ENCODE results near the gene CALM3. TPM values are rescaled to one million over a fixed set of nuclear protein-coding genes. Genes with fewer than 3 reads are reported as not detected.

CALM3 gene
- total RNA-seq, 4 donors from 2014 or later, result 114 to 155 (median 129) TPM

DNA sequence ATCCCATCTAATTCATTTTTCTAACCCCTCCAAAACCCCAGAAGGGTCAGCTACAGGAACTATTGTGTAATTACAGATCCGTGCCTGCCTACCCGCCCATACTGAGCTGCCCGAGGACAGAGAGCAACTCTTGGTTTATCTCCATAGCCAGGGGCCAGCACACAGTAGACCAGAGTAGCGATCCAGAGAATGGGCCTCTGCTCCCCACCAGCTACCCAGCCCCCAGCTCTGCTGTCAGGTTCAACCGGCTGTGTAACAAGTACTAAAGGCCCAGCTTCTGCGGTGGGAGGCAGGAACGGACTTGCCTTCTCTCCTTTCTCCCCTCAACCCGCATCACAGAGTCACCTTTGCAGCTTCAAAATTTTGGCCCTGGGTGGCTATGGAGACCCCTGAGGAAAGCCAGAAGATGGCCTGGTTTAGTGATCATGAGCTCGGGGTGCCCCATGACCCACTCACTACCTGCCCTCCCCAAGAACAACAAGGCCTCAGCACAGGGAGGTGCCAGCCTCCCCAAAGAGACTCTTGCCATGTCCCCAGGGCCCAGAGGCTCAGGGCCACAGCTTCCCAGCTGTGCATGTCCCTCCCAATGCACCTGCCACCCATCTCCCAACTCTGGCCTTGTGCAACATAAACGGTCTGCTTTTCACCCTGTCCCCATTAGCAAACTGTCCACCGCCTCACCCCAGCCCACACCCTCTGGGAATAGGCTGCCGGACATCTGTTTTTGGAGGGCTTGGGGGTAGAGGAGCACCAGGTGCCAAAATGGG, 5.7 kb downstream of the CALM3 start:
- DNase-seq (ENCODE audit: extremely low spot score), result no peak
- intact Hi-C loops (cut with DNase I), result no loop called here
- H3K4me3 ChIP-seq, result no peak overlapping the region
- H3K27me3 ChIP-seq, result no peaks in the 10 kb centered on the region
- no peaks in the 10 kb centered on the region for H3K9me3 ChIP-seq
- TF ChIP-seq EP300 (IDR thresholded peaks at IDR 0.05) (no peak), POLR2A (IDR thresholded peaks at IDR 0.05; ENCODE audit: low read depth) (no peak), POLR2AphosphoS5 (IDR thresholded peaks at IDR 0.05) (no peak)
- TF ChIP-seq, protein P1, sequence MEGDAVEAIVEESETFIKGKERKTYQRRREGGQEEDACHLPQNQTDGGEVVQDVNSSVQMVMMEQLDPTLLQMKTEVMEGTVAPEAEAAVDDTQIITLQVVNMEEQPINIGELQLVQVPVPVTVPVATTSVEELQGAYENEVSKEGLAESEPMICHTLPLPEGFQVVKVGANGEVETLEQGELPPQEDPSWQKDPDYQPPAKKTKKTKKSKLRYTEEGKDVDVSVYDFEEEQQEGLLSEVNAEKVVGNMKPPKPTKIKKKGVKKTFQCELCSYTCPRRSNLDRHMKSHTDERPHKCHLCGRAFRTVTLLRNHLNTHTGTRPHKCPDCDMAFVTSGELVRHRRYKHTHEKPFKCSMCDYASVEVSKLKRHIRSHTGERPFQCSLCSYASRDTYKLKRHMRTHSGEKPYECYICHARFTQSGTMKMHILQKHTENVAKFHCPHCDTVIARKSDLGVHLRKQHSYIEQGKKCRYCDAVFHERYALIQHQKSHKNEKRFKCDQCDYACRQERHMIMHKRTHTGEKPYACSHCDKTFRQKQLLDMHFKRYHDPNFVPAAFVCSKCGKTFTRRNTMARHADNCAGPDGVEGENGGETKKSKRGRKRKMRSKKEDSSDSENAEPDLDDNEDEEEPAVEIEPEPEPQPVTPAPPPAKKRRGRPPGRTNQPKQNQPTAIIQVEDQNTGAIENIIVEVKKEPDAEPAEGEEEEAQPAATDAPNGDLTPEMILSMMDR (IDR thresholded peaks at IDR 0.05), result no peak
- H3K36me3 ChIP-seq, result peaks cover 27 to 57% (median 51%) of the 10 kb centered on the region in 4 donors
- WGBS, result 83% methylated on average over 12 of the region's 12 CpGs
- peak overlapping the region in 3 of 4 donors; percentile 3 to 30 (median 13) for H3K27ac ChIP-seq (replicated peaks in 1 of 4)
- peaks cover 46 to 60% (median 52%) of the 10 kb centered on the region in 4 donors for H3K4me1 ChIP-seq

DNA sequence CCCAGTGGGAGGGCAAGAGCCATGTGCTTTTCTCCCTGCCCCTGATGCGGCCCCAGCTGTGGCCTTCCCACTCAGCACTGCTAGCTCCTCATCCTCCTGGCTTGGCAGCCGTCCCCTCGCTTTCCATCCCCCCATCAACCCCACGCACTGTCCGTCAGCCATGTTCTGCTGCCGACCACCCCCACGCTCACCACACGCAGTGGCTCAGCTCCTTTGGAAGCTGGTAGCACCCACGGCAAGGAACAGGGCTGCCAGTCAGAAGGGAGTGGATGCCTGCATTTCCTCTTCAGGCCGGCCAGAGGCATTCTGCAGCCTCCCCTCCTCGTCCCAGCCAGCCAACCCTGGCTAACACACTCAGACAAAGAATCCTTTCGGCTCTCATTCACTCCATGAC, 6.3 kb downstream of the CALM3 start:
- intact Hi-C loops (cut with DNase I), result no loop called here
- H3K27me3 ChIP-seq, result no peaks in the 10 kb centered on the region
- no peak for DNase-seq (ENCODE audit: extremely low spot score)
- TF ChIP-seq, protein P1 (IDR thresholded peaks at IDR 0.05), result no peak
- TF ChIP-seq POLR2AphosphoS5 (IDR thresholded peaks at IDR 0.05), result no peak
- TF ChIP-seq POLR2A (IDR thresholded peaks at IDR 0.05; ENCODE audit: low read depth), result no peak
- TF ChIP-seq EP300 (IDR thresholded peaks at IDR 0.05), result no peak
- H3K27ac ChIP-seq (replicated peaks in 1 of 4), result peak overlapping the region in 3 of 4 donors; percentile 3 to 30 (median 13)
- WGBS, result 76% methylated on average over 12 of the region's 12 CpGs
- H3K4me3 ChIP-seq, result no peak overlapping the region
- H3K9me3 ChIP-seq, result no peaks in the 10 kb centered on the region
- H3K4me1 ChIP-seq, result peaks cover 40 to 54% (median 46%) of the 10 kb centered on the region in 4 donors
- peaks cover 27 to 57% (median 51%) of the 10 kb centered on the region in 4 donors for H3K36me3 ChIP-seq

DNA sequence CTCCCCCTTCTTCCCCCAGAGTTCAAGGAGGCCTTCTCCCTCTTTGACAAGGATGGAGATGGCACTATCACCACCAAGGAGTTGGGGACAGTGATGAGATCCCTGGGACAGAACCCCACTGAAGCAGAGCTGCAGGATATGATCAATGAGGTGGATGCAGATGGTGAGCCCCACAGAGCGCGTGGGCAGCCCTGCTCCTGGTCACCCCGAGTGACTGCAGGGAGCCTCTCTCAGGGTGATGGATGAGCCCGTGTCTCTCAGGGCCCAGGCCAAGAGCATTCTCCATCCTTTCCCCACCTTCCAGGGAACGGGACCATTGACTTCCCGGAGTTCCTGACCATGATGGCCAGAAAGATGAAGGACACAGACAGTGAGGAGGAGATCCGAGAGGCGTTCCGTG, 7.0 kb downstream of the CALM3 start:
- Histone ChIP-seq H3K9me3 (no peaks in the 10 kb centered on the region), H3K4me3 (no peak overlapping the region), H3K27ac (replicated peaks in 1 of 4) (no peak overlapping the region), H3K4me1 (peaks cover 33 to 46% (median 39%) of the 10 kb centered on the region in 4 donors), H3K27me3 (no peaks in the 10 kb centered on the region), H3K36me3 (peaks cover 27 to 57% (median 51%) of the 10 kb centered on the region in 4 donors)
- 89% methylated on average over 7 of the region's 9 CpGs for WGBS
- no peak for DNase-seq (ENCODE audit: extremely low spot score)
- TF ChIP-seq POLR2AphosphoS5 (IDR thresholded peaks at IDR 0.05) (no peak), EP300 (IDR thresholded peaks at IDR 0.05) (no peak)
- TF ChIP-seq, protein P1 (IDR thresholded peaks at IDR 0.05), result no peak
- intact Hi-C loops (cut with DNase I), result no loop called here

- DNase-seq (ENCODE audit: extremely low spot score), result no peak
These were observed 7.6 kb downstream of the CALM3 start for GRCh38 chr19:46608581-46609345.

More at GRCh38 chr19:46608581-46609345, 7.6 kb downstream of the CALM3 start:
- 91% methylated on average over 18 of the region's 27 CpGs for WGBS
- intact Hi-C loops (cut with DNase I), result no loop called here
- TF ChIP-seq, protein P1 (IDR thresholded peaks at IDR 0.05), result no peak
- TF ChIP-seq EP300 (IDR thresholded peaks at IDR 0.05) (no peak), POLR2A (IDR thresholded peaks at IDR 0.05; ENCODE audit: low read depth) (no peak), POLR2AphosphoS5 (IDR thresholded peaks at IDR 0.05) (no peak)
- Histone ChIP-seq H3K9me3 (no peaks in the 10 kb centered on the region), H3K4me1 (peaks cover 27 to 43% (median 33%) of the 10 kb centered on the region in 4 donors), H3K4me3 (no peak overlapping the region), H3K27me3 (no peaks in the 10 kb centered on the region), H3K36me3 (peaks cover 27 to 57% (median 51%) of the 10 kb centered on the region in 4 donors), H3K27ac (replicated peaks in 1 of 4) (no peak overlapping the region)

Data from esophagus muscularis mucosa (tissue), 4 donors.